ENCODE results near the gene ALDH4A1. TPM values are rescaled to one million over a fixed set of nuclear protein-coding genes. Genes with fewer than 3 reads are reported as not detected.

The ALDH4A1 gene
- total RNA-seq, 1 donor from 2014 or later: 21.8 TPM

DNA sequence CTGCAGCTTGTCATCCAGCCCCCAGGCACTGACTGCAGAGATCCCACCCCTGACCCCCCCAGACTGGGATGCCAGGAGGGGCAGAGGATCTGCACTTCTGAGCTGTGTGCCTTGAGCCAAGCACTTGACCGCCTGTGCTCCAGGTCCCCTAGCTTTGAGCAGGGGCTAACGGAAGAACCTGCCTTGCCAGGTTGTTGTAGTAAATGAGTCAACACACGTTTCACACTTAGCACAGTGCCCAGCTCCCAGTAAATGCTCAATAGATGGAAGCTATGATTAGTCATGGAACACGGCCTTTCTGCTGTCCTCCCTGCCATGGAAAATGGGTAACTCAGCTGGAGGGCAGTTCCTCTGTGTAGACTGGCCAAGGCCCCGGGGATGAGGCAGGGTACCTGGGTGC, 30.0 kb upstream of the ALDH4A1 start:
- Histone ChIP-seq H3K4me2 (no peak overlapping the region), H3K79me2 (ENCODE audit: low read depth) (no peaks in the 10 kb centered on the region), H3K27me3 (no peaks in the 10 kb centered on the region), H3F3A (ENCODE audit: low read depth) (no peaks in the 10 kb centered on the region), H3K9me3 (ENCODE audit: low read depth) (no peaks in the 10 kb centered on the region), H3K4me1 (peaks cover 7% of the 10 kb centered on the region), H3K4me3 (no peak overlapping the region), H3K9ac (no peak overlapping the region), H3K36me3 (no peaks in the 10 kb centered on the region), H3K27ac (no peak overlapping the region), H2AFZ (replicated peaks) (no peak overlapping the region), H4K20me1 (ENCODE audit: low read depth) (no peaks in the 10 kb centered on the region)
- no peaks in the 10 kb centered on the region for H3K9me3 Mint-ChIP-seq
- peaks cover 41% of the 10 kb centered on the region for H3K4me1 Mint-ChIP-seq
- H3K36me3 Mint-ChIP-seq: no peaks in the 10 kb centered on the region
- TF ChIP-seq CTCF (IDR thresholded peaks at IDR 0.05): no peak
- TF ChIP-seq EZH2 (IDR thresholded peaks at IDR 0.05): no peak
- no peak for TF ChIP-seq EZH2phosphoT487 (IDR thresholded peaks at IDR 0.05)
- DNase-seq (ENCODE audit: low spot score): no peak
- H3K27ac Mint-ChIP-seq: peak overlapping the region; percentile 85
- peaks cover 9% of the 10 kb centered on the region for H3K27me3 Mint-ChIP-seq (ENCODE audit: insufficient read depth, low read depth)
- H3K4me3 Mint-ChIP-seq: peak overlapping the region; percentile 15

DNA sequence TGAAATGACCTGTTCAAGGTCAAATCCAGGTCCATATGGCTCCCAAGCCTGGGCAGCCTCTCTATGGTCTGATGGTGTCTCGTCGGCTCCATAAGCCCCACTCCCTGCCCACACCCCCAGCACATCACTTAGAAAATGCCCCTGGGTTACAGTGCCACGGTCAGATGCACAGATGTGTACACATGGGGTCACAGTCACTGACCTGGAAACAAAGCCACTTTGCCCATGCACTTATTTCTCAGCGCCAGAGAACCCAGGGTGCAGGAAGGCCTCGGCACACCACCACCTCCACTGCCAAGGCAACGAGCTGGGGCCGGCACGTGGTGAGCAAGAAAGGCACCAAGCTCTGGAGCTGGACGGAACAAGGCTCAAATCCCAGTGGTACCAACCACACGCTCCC, 29.4 kb upstream of the ALDH4A1 start:
- Mint-ChIP-seq H3K4me1 (peaks cover 35% of the 10 kb centered on the region), H3K9me3 (no peaks in the 10 kb centered on the region), H3K27me3 (ENCODE audit: insufficient read depth, low read depth) (peaks cover 6% of the 10 kb centered on the region), H3K27ac (peak overlapping the region; percentile 5), H3K36me3 (no peaks in the 10 kb centered on the region), H3K4me3 (peak overlapping the region; percentile 0)
- no peak overlapping the region for H3K4me2 ChIP-seq
- H3K4me3 ChIP-seq: no peak overlapping the region
- peaks cover 7% of the 10 kb centered on the region for H3K4me1 ChIP-seq
- H3K27ac ChIP-seq: no peak overlapping the region
- H4K20me1 ChIP-seq (ENCODE audit: low read depth): no peaks in the 10 kb centered on the region
- no peaks in the 10 kb centered on the region for H3K27me3 ChIP-seq
- no peaks in the 10 kb centered on the region for H3K9me3 ChIP-seq (ENCODE audit: low read depth)
- no peaks in the 10 kb centered on the region for H3K36me3 ChIP-seq
- no peak overlapping the region for H2AFZ ChIP-seq (replicated peaks)
- no peak for TF ChIP-seq CTCF (IDR thresholded peaks at IDR 0.05)
- no peak for DNase-seq (ENCODE audit: low spot score)
- H3F3A ChIP-seq (ENCODE audit: low read depth): no peaks in the 10 kb centered on the region
- H3K9ac ChIP-seq: no peak overlapping the region
- no peaks in the 10 kb centered on the region for H3K79me2 ChIP-seq (ENCODE audit: low read depth)

DNA sequence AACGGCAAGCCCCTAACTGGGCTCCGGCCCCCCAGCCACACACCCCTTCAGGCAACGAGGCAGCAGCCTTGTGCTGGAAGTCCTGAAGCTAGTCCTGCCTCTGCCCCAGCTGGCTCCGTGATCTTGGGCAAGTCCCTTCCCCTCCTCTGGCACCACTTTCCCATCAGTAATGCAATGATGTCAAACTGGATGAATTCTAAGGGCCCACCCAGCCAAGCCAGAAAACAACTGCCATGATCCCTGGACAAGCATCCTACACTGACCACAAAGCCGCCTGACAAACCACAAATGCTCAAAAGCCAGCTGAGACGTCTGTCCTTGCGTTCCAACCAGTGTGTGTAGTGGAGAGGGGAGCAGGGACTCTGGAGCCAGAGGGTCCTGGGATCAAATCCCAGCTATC, 27.3 kb upstream of the ALDH4A1 start:
- Histone ChIP-seq H3K27me3 (no peaks in the 10 kb centered on the region), H3F3A (ENCODE audit: low read depth) (no peaks in the 10 kb centered on the region), H3K36me3 (no peaks in the 10 kb centered on the region), H3K4me1 (peaks cover 7% of the 10 kb centered on the region), H3K9ac (no peak overlapping the region), H3K4me3 (no peak overlapping the region), H3K9me3 (ENCODE audit: low read depth) (no peaks in the 10 kb centered on the region), H2AFZ (replicated peaks) (no peak overlapping the region), H4K20me1 (ENCODE audit: low read depth) (no peaks in the 10 kb centered on the region), H3K79me2 (ENCODE audit: low read depth) (no peaks in the 10 kb centered on the region), H3K27ac (no peak overlapping the region), H3K4me2 (no peak overlapping the region)
- H3K4me3 Mint-ChIP-seq: no peak overlapping the region
- peaks cover 8% of the 10 kb centered on the region for H3K27me3 Mint-ChIP-seq (ENCODE audit: insufficient read depth, low read depth)
- no peak for DNase-seq (ENCODE audit: low spot score)
- peaks cover 39% of the 10 kb centered on the region for H3K4me1 Mint-ChIP-seq
- no peak for TF ChIP-seq EZH2 (IDR thresholded peaks at IDR 0.05)
- TF ChIP-seq CTCF (IDR thresholded peaks at IDR 0.05): no peak
- no peak for TF ChIP-seq EZH2phosphoT487 (IDR thresholded peaks at IDR 0.05)
- peaks cover 2% of the 10 kb centered on the region for H3K9me3 Mint-ChIP-seq
- peaks cover 2% of the 10 kb centered on the region for H3K36me3 Mint-ChIP-seq
- H3K27ac Mint-ChIP-seq: no peak overlapping the region

- H3K36me3 ChIP-seq: no peaks in the 10 kb centered on the region
- Mint-ChIP-seq H3K4me1 (peaks cover 40% of the 10 kb centered on the region), H3K9me3 (peaks cover 2% of the 10 kb centered on the region), H3K27ac (no peak overlapping the region), H3K4me3 (no peak overlapping the region), H3K27me3 (ENCODE audit: insufficient read depth, low read depth) (peaks cover 8% of the 10 kb centered on the region), H3K36me3 (peaks cover 2% of the 10 kb centered on the region)
- TF ChIP-seq EZH2 (IDR thresholded peaks at IDR 0.05) (no peak), EZH2phosphoT487 (IDR thresholded peaks at IDR 0.05) (no peak), CTCF (IDR thresholded peaks at IDR 0.05) (no peak)
- H4K20me1 ChIP-seq (ENCODE audit: low read depth): no peaks in the 10 kb centered on the region
- peaks cover 7% of the 10 kb centered on the region for H3K4me1 ChIP-seq
- no peak overlapping the region for H3K4me2 ChIP-seq
- no peaks in the 10 kb centered on the region for H3K9me3 ChIP-seq (ENCODE audit: low read depth)
- DNase-seq (ENCODE audit: low spot score): no peak
- H3K9ac ChIP-seq: no peak overlapping the region
- no peak overlapping the region for H2AFZ ChIP-seq (replicated peaks)
- no peaks in the 10 kb centered on the region for H3K79me2 ChIP-seq (ENCODE audit: low read depth)
- no peaks in the 10 kb centered on the region for H3F3A ChIP-seq (ENCODE audit: low read depth)
- no peak overlapping the region for H3K27ac ChIP-seq
- no peak overlapping the region for H3K4me3 ChIP-seq
- no peaks in the 10 kb centered on the region for H3K27me3 ChIP-seq
These were observed 26.6 kb upstream of the ALDH4A1 start for GRCh38 chr1:18928985-18929384.
